Stimulated activated naive CD8-positive, alpha-beta T cell treated with anti-CD3 and anti-CD28 coated beads, Interleukin-15, Interleukin-2, amounts not matched to agents 100 U/mL and 50 U/mL, for 24 hours (primary cell): ENCODE results near the gene PPWD1.

ENCODE experiments used
- ATAC-seq: fragments of 150-1000 bp; cut with Tn5 transposase; one replicate; pipeline ENCODE4 v1.10.0; 2021
- DNase-seq: peaks from one replicate; pipeline ENCODE4 v3.0.0; 2021

The PPWD1 gene

GRCh38 chr5:65624025-65624570 lies 61.0 kb downstream of the PPWD1 start, which contains the start of gene TRIM23:
TRIM23 (minus strand) TSS chr5:65624333; CDS start chr5:65624274, 59 bp downstream.
- peak; percentile 89 for DNase-seq
- ATAC-seq, result peak; percentile 99

GRCh38 chr5:65624571-65625555 lies 61.8 kb downstream of the PPWD1 start, which contains the start of the genes SHLD3 and TRAPPC13:
SHLD3 (plus strand) TSS chr5:65625027; CDS start chr5:65629588, 4,561 bp downstream.
TRAPPC13 (plus strand) TSS chr5:65625027; CDS start chr5:65625061, 34 bp downstream.
- DNase-seq (peak; percentile 80), ATAC-seq (peak; percentile 85)

- ATAC-seq (no peak), DNase-seq (no peak)
Measured at GRCh38 chr5:65625743-65626142, 62.6 kb downstream of the PPWD1 start.

- no peak for ATAC-seq
Measured at GRCh38 chr5:65630981-65631380, 67.9 kb downstream of the PPWD1 start.

More at GRCh38 chr5:65630981-65631380, 67.9 kb downstream of the PPWD1 start:
- no peak for DNase-seq
